HG03064 (cell line): ENCODE results near the gene PRR5.
A peak's percentile ranks its signal among the peaks of the same experiment; 100 is the strongest.
"Not testable (repeated sequence)": the region's sequence is repeated elsewhere in the genome, so short reads cannot be mapped to it uniquely, and the experiment has no call there.

Experiments
- ATAC-seq: cut with Tn5 transposase; IDR thresholded peaks from one replicate; pipeline ENCODE4 v1.9.1; 2021; ENCODE audit warnings: low read depth; ENCODE audit not compliant: unreplicated experiment

Gene PRR5

GRCh38 chr22:44701824-44702478, at the start of gene PRR5:
Gene PRR5 (plus strand): TSS chr22:44702204. CDS start chr22:44702475, 271 bp downstream.
- peak; percentile 62 for ATAC-seq

GRCh38 chr22:44652866-44653265, 49.1 kb upstream of the PRR5 start:
- not testable (repeated sequence) for ATAC-seq

- ATAC-seq, result no peak
These were observed 43.6 kb upstream of the PRR5 start for GRCh38 chr22:44658311-44658953.

GRCh38 chr22:44659140-44659539, 42.9 kb upstream of the PRR5 start:
- no peak for ATAC-seq

- ATAC-seq, result no peak
These were observed 41.8 kb upstream of the PRR5 start for GRCh38 chr22:44660051-44660830.

GRCh38 chr22:44661070-44661469, 40.9 kb upstream of the PRR5 start:
- no peak for ATAC-seq

GRCh38 chr22:44661659-44662569, 40.1 kb upstream of the PRR5 start:
- no peak for ATAC-seq

GRCh38 chr22:44663256-44663999, 38.6 kb upstream of the PRR5 start:
- no peak for ATAC-seq

- no peak for ATAC-seq
These were observed 37.9 kb upstream of the PRR5 start for GRCh38 chr22:44664149-44664548.

- ATAC-seq, result no peak
These were observed 36.9 kb upstream of the PRR5 start for GRCh38 chr22:44665115-44665514.

GRCh38 chr22:44666207-44666585, 35.8 kb upstream of the PRR5 start:
- ATAC-seq, result no peak

- no peak for ATAC-seq
These were observed 34.7 kb upstream of the PRR5 start for GRCh38 chr22:44667276-44667675.

- no peak for ATAC-seq
These were observed 34.2 kb upstream of the PRR5 start for GRCh38 chr22:44667829-44668189.

- ATAC-seq, result no peak
These were observed 33.7 kb upstream of the PRR5 start for GRCh38 chr22:44668190-44668885.

- ATAC-seq, result no peak
These were observed 33.0 kb upstream of the PRR5 start for GRCh38 chr22:44668886-44669521.

- no peak for ATAC-seq
These were observed 32.4 kb upstream of the PRR5 start for GRCh38 chr22:44669561-44669976.

GRCh38 chr22:44670220-44670988, 31.6 kb upstream of the PRR5 start:
- no peak for ATAC-seq

- no peak for ATAC-seq
These were observed 30.3 kb upstream of the PRR5 start for GRCh38 chr22:44671742-44672141.
